Measurements from ENCODE around the gene ACACB.

ACACB gene

GRCh38 chr12:109120557-109120956 lies 4.2 kb downstream of the ACACB start:
- TF ChIP-seq CTCF (conservative IDR thresholded peaks at IDR 0.05) (no peak), ZFX (IDR thresholded peaks at IDR 0.05) (no peak)
- H3K27ac ChIP-seq = no peak overlapping the region

GRCh38 chr12:109121346-109121880 lies 5.0 kb downstream of the ACACB start:
- TF ChIP-seq CTCF (conservative IDR thresholded peaks at IDR 0.05) (no peak), ZFX (IDR thresholded peaks at IDR 0.05) (no peak)

GRCh38 chr12:109124878-109125648 lies 8.7 kb downstream of the ACACB start:
- no peak overlapping the region for H3K27ac ChIP-seq

More at GRCh38 chr12:109121346-109121880, 5.0 kb downstream of the ACACB start:
- no peak overlapping the region for H3K27ac ChIP-seq

GRCh38 chr12:109125791-109126190 lies 9.4 kb downstream of the ACACB start:
- no peak for TF ChIP-seq CTCF (conservative IDR thresholded peaks at IDR 0.05)
- no peak for TF ChIP-seq ZFX (IDR thresholded peaks at IDR 0.05)
- H3K27ac ChIP-seq = no peak overlapping the region

More at GRCh38 chr12:109124878-109125648, 8.7 kb downstream of the ACACB start:
- TF ChIP-seq CTCF (conservative IDR thresholded peaks at IDR 0.05) = no peak
- no peak for TF ChIP-seq ZFX (IDR thresholded peaks at IDR 0.05)

- TF ChIP-seq CTCF (conservative IDR thresholded peaks at IDR 0.05) (no peak), ZFX (IDR thresholded peaks at IDR 0.05) (no peak)
These were observed 10.4 kb downstream of the ACACB start for GRCh38 chr12:109126784-109127183.

GRCh38 chr12:109127533-109128242 lies 11.3 kb downstream of the ACACB start:
- H3K27ac ChIP-seq = no peak overlapping the region
- no peak for TF ChIP-seq ZFX (IDR thresholded peaks at IDR 0.05)
- TF ChIP-seq CTCF (conservative IDR thresholded peaks at IDR 0.05) = no peak

More at GRCh38 chr12:109126784-109127183, 10.4 kb downstream of the ACACB start:
- no peak overlapping the region for H3K27ac ChIP-seq
